ENCODE data around the gene CACNG6.

CACNG6 gene

DNA sequence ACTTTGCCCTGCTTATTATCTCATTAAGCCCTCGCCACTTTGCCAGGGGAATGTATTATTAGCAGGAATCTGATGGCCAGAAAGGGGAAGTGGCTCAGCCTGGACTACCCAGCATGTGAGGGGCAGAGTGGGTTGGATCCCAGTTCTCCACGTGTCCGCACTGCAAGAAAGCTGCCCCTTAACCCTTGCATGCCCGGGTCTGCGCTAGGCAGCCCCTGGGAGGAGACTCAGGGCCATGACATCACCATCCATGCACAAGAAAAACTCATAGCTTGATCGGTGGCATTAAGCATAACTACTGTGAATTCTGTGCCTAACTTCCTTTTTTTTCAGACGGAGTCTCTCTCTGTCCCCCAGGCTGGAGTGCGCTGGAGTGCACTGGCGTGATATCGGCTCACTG lies 19.8 kb upstream of the CACNG6 start:
- DNase-seq = no peak

DNA sequence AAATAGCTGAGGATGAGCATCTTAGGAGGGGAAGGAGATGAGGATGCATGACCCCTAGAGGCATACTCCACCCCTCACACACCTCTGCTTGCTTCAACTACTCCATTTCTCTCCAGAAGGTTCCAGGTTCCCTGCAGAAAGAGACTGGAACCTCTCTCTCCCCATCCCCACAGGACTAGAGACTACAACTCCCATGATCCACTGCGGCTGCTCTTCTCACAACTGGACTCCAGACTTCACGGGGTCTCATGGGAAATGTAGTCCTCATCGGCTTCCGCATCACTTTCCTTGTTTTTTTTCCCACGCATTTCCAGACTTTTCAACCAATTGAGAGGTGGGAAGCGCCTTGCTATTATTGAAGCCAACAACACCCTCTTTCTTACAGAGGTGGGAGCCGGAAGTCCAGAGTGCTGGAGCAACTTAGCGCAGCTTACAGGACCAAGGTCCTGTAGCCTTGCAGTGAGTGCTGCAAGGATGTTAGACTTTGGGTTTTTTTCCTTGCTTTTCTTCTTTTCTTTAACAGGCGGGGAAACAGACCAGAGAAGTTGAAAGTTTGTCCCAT lies 13.9 kb upstream of the CACNG6 start:
- peak; percentile 40 for DNase-seq

DNA sequence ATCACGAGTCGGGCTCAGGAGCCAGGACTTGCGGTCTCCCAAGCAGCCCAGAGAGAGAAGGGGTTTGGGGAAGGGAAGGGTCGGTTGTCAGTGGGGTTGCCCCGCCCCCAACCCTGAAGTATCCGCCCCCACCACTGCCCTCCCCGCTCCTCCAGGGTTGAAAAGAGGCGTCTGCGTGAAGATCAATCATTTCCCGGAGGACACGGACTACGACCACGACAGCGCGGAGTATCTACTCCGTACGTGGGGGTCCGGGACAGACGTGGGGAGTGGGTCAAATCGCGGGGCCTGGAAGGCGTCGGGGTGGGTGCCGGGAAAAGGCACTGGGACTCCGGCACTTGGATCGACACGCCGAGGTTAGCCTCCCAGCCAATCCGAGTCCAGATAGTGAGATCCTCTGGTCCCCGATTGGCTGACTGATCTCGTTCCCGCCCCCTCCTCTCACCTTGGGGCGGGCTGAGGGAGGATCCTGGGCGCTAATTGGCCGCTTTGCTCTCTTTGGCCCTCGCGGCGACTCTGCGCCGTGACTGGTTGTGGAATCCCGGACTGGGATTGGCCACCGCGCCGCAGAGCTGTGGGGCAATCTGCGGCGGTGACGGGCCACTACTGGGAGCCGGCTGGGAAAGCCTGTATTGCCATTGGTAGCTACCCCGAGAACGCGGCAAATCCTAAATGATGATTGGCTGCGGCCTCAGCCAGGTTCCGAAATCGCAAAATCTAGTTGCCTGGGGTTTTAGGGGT lies 13.3 kb upstream of the CACNG6 start:
- no peak for DNase-seq

DNA sequence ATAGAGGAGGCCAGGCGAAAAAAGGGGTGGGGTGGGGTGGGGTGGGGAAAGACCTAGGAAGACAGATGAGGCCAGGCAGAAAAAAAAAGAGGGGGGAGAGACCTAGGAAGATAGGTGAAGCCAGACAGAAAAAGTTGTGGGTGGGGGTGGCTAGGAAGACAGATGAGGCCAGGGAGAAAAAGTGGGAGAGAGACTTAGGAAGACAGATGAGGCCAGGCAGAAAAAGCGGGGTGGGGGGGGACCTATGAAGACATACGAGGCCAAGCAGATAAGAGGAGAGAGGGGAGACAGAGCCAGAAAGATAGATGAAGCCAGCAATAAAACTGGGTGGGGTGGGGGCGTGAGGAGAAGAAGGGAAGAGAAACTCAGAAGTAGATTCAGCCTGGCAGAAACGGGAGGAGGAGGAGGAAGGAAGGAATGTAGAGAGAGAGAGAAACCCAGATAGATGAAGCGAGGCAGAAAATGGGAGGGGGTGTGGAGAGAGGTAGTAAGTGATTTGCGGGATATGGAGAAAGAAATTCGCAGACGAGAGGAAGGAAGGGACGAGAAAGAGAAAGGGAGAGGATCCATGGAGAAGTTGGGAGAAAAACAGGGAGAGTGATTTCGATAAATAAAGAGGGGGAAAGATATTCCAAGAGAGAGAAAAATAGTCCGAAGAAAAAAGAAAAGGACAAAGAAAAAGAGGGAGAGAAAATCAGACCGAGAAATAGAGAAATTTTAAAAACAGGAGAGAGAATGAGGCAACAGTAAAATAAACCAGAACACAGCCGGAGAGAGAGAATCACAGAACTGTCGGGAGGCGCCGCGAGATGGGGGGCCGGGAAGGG lies 12.2 kb upstream of the CACNG6 start:
- DNase-seq = no peak

DNA sequence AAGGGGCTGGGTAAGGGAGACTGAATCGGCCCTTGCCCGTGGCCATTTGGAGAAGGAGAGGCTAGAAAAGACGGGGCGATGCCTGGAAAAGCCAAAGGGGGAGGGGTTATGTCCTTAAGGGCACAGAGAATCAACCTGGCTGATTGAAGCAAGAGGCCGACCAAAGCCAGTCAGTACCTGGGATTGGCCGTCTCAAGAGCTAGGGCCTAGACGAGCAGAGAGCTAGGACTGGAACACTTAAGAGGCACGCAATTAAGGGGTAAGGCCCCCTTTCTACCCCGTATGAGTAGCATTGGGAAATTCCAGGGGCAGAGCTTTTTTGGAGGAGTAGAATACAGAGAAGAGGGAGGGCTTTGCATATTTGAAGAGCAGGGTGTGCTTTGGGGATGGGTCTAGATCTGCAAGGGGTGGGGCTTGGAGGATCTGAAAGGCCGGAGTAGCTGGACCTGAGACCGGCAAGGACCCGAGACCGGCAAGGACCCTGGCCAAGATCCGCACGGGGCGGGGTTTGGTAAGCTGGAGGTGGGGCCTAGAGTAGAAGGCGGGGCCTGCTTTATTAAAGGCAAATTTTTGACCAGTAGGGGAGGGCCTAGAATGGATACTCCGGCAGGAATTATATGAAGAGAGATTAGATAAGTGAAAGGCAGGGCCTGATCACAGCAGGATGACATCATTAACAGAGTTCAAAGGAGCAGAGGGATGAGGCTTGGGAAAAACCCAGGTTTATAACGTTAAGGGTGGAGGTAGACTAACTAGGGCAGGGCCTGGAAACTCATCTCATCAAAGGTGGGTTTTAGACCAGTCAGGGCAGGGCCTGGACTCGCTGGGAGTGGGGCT lies 10.7 kb upstream of the CACNG6 start:
- no peak for DNase-seq

DNA sequence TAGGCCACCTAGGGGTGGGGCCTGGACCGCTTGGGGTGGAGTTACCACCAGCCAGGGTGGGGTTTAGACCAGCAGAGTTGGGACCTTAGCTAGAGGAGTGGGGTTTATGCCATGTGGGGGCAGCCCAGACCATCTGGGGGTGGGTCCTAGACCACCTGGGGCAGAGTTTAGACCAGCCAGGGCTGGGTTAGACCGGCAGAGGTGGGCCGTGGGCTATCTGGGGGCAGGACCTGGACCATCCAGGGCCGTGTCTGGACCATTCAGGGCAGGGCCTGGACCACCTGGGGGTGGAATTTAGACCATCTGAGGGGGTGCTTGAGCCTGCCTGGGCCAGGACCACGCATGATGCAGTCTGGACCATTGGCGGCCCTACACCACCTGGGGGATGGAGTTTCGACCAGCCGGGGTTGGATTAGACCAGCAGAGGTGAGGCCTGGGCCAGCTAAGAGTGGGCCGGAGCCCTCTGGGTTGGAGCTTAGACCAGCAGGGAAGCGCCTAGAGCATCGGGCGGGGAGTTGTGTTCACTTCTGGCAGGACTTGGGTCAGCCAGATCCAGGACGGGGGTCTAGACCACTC lies 10.0 kb upstream of the CACNG6 start:
- DNase-seq = no peak

DNA sequence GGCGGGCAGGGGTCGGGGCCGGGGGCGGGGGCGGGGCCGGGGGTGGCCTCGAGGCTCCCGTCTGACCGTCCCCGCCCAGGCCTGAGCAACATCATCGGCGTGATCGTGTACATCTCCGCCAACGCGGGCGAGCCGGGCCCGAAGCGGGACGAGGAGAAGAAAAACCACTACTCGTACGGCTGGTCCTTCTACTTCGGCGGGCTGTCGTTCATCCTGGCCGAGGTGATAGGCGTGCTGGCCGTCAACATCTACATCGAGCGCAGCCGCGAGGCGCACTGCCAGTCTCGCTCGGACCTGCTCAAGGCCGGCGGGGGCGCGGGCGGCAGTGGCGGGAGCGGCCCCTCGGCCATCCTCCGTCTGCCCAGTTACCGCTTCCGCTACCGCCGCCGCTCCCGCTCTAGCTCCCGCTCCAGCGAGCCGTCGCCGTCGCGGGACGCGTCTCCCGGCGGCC lies 9.4 kb upstream of the CACNG6 start:
- DNase-seq = no peak

DNA sequence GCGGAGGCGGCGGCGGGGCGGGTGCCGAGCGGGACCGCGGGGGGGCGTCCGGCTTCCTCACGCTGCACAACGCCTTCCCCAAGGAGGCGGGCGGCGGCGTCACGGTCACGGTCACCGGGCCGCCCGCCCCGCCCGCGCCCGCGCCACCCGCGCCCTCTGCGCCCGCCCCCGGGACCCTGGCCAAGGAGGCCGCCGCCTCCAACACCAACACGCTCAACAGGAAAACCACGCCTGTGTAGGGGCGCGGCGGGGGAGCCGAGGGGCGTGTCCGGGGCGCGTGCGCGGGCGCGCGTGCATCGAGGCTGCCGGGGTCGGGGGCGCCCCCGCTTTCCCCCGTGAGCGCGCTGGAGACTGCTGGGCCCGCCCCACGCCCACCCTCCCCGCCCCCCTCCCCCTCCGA lies 8.8 kb upstream of the CACNG6 start:
- no peak for DNase-seq

DNA sequence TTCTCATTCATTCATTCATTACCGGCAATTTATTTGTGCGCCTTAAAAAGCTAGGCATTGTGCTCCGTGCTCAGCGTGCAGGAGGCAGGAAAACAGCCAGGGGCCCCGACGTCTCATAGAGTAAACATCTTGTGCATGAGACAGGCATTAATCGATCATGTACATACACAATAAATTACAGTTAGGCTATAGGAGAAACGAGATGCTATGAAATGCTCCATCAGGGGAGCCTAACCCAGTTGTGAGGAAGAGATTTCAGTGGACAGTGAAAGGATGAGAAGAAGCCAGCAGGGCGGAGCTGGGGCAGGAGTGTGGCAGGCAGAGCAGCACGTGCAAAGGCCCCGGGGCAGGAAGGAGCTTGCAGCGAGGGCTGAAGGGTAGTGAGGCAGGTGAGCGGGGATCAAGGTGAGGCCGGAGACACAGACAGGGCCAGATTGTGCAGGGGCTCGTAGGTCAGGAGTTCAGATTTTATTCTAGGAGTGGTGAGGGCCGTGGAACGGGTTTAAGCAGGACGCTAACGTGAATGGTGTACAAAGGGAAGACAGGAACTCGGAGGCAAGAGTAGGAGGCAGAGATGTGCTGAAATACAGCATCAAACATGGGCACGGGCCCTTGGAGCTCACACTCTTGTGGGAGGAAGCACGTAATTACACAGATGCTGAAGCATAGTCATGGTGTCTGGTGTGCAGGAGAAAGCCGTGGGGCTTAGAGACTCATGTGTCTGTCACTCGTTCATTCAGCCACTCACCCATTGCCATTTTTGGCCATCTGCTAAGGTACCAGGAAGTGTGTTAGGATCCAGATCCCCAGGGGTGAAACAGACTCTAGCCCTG lies 7.8 kb upstream of the CACNG6 start:
- no peak for DNase-seq

DNA sequence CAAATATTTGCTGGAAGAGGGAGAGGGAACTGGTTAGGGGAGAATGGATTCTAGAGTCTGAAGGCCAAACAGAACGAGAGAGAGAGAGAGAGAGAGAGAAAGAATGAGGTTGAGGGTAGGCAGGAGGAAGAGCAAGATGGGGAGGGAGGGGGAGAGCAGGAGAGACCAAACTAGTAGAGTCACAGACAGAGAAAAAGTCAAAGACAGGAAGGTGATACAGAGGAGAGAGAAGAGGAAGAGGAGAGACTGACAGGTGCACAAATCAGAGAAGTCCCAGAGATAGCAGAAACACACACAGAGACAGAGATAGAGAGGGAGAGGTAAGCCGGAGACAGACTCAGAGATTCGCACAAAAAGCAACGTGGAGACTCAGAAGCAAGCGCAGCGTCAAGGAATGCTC lies 5.6 kb upstream of the CACNG6 start:
- no peak for DNase-seq

DNA sequence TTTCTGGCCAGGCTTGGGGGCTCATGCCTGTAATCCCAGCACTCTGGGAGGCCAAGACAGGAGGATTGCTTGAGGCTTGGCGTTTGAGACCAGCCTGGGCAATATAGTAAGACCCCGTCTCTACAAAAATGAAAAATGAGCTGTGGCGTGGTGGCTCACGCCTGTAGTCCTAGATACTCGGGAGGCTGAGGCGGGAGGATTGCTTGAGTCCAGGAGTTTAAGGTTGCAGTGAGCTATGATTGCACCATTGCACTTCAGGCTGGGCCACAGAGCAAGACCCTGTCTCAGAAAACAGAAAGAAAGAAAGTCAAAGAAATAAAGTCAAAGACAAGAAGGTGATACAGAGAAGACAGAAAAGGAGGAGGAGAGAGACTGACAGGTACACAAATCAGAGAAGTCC lies 2.5 kb upstream of the CACNG6 start:
- DNase-seq = no peak

DNA sequence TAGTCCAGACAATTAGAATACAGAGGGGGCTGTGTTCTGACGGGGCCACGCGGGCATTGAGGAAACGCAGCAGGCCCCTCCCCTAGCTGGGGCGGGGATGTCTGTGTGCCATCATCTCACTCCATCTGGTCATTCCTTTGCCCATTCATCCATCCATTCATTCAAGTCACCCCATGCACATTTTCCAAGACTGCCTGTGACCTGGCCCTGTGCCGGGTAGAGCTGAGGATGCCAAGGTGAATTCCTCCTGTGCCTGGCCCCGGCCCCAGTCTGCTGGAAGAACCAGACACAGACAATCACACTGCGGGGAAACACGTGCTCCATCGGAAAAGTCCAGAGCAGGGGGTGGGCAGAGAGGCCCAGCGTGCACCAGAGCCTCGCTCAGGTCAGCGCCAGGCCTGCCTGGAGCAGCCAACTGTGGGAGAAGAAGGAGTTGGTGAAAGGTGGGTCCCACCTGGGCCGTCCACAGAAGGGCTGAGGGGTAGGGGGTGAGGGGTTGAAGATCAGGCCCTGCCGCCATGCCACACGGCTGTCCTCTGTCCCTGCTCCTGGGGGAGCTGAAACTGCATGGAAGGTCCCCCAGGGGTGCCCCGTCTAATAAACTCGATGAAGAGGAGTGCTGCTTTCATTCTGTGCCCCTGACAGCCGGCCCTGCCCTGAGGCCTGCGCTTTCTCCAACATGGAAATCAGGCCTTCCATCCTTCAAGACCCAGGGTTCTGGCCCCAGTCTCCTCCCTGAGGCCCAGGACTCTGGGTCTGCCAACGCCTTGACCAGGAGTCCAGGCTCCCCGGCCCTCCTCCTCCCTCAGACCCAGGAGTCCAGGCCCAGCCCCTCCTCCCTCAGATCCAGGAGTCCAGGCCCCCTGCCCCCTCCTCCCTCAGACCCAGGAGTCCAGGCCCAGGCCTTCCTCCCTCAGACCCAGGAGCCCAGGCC lies 1.6 kb upstream of the CACNG6 start:
- no peak for DNase-seq

DNA sequence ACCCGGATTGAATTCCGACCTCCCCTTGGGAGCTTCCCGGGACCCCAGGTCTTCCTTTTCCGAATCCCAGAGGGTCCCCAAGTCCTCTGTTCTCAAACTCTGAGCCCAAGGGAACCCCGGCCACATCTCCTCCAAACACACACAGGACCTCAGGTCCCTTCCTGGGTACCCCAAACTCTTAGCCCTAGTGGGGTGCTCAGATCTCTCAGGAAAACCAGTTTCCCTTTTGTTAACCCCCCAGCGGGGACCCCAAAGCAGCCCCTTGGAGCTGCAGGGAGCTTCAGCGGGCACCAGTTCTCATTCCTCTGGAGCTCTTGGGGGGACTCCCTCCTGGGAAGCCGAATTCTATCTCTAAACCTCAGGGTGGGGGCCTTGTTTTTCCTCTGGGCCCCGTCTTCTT lies 774 bp downstream of the CACNG6 start:
- DNase-seq = no peak

DNA sequence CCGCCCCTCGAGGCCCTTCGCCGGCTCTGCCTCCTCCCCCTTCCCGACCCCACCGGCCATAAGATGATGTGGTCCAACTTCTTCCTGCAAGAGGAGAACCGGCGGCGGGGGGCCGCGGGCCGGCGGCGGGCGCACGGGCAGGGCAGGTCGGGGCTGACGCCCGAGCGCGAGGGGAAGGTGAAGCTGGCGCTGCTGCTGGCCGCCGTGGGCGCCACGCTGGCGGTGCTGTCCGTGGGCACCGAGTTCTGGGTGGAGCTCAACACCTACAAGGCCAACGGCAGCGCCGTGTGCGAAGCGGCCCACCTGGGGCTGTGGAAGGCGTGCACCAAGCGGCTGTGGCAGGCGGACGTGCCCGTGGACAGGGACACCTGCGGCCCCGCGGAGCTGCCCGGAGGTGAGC lies 1.4 kb downstream of the CACNG6 start:
- DNase-seq = no peak

DNA sequence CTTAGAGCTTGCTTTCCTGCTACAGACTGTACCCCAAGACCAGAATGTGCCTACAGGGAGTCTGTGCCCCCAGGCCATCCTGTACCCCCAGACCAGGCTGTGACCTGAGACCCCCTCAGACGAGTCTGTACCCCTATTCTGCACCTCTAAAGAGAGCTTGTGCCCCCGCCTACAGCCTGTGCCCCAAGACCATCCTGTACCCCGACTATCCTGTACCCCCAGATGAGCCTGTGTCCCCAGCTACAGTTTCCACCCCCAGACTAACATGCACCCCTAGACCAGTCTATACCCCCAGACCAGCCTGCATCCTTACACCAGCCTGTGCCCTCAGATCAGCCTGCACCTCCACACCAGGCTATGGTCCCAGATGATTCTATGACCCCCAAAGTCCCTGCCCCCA lies 2.0 kb downstream of the CACNG6 start:
- DNase-seq = no peak

DNA sequence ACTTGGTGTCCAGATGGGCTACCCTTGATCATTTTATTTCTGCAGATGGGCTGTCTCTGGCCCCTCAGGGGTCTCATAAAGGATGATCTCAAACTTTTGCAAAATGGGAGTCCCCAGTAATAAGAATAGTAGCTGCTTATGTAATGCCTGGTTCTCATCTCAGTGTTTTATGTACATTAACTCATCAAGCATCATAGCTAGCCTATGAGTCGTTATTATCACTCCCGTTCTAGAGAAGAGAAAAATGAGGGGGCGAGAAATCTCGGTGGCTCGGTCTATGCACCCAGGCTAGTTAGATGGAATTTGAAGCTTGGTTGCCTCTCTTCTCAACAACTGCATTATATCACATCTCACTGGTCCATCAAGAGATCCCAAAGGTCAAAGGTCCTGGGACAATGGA lies 3.4 kb downstream of the CACNG6 start:
- no peak for DNase-seq

DNA sequence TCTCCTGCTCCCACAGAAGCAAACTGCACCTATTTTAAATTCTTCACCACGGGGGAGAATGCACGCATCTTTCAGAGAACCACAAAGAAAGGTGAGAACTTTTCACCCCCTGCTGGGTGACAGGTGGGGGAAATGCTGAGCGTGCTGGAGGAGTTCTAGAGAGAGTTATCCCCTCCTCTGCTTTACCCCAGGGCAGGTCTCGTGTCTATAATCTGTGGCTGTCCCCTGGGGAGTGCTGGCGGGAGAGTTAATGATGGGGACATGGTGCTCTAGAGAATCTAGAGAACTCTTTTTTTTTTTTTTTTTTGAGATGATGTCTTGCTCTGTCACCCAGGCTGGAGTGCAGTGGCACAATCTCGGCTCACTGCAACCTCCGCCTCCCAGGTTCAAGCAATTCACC lies 6.8 kb downstream of the CACNG6 start:
- DNase-seq = no peak

DNA sequence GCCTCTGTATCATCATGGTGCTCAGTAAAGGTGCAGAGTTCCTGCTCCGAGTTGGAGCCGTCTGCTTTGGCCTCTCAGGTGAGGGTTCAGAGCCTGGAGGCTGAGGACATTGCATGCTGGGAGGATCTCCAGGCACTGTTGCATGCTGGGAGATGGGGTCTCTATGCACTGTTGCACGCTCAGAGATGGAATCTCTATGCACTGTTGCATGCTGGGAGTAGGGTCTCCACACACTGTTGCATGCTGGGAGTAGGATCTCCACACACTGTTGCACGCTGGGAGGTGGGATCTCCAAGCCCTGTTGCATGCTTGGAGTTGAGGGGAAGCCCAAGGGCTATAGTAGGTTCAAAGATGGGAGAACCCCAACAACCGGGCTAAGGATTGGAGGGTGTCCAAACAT lies 8.3 kb downstream of the CACNG6 start:
- no peak for DNase-seq

DNA sequence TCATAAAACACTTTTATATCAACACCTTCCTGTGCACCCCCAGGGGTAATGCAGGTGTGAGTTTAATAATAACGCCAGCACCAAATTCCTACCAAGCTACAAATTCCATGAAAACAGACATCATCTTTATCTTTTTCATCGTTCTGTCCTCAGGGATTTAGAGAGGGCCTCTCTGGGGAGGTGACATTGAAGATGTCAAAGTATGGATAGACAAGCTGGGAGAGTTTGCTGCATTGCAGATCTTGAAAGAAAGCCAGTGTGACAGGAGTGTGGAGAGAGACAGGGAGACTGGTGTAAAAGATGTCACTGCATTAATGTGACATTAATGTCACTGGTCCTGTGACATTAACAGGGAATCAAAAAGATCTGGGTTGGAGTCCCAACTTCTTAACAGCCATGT lies 10.1 kb downstream of the CACNG6 start:
- DNase-seq = no peak

DNA sequence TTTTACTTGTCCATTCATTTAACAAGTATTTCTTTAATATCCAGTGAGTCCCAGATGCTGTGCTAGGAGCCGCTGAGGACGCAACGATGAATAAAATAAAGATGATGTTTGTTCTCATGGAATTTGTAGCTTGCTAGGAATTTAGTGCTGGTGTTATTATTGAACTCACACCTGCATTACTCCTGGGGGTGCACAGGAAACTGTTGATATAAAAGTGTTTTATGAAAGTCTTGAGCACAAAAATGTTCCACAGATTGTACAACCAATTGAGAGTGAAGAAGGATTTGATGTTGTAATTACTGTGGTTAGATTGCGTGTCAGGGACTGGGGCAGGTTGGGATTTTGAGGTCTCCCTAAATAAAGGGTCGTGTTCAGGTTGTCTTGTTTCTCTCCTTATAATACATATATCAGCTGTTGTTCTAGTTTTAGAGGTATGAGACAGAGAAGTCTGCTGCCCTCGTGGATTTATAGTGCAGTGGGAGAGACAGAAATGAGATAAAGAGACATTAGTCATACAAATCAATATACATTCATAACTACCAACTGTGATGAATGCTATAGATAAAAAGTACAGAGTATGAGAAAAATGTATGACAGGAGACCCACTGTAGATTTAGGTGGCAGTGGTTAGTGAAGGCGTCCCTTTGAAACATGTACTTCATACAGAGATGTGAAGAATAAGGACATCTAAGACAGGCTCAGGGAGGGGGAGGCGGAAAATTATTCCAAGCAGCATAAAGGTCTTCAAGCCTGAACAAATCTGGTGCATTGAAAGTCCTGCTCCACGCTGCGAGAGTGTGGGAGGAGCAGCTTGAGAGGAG lies 11.3 kb downstream of the CACNG6 start:
- DNase-seq = no peak
